NT2/D1 (cell line): Measurements from ENCODE around the gene ZNF692.

Source experiments
- DNase-seq: peaks from one replicate; pipeline ENCODE4 v3.0.0-alpha.2; 2011; ENCODE audit warnings: low read depth, low spot score
- H3K27me3 ChIP-seq: 2 replicates; pipeline ENCODE4 v1.6.0; 2011; ENCODE audit warnings: mild to moderate bottlenecking; ENCODE audit not compliant: insufficient read length, insufficient read depth
- H3K36me3 ChIP-seq: 2 replicates; pipeline ENCODE4 v1.6.1; 2011; ENCODE audit warnings: mild to moderate bottlenecking, low read length, mixed read lengths; ENCODE audit not compliant: insufficient read depth, insufficient read length
- H3K4me1 ChIP-seq: 2 replicates; pipeline ENCODE4 v1.5.1; 2011; ENCODE audit not compliant: insufficient read depth, insufficient read length
- H3K4me3 ChIP-seq: 2 replicates; pipeline ENCODE4 v1.5.1; 2011; ENCODE audit warnings: low read depth; ENCODE audit not compliant: insufficient read length
- H3K9ac ChIP-seq: 2 replicates; pipeline ENCODE4 v1.6.0; 2011; ENCODE audit warnings: low read depth; ENCODE audit not compliant: insufficient read length
- H3K9me3 ChIP-seq: 2 replicates; pipeline ENCODE4 v1.5.1; 2011; ENCODE audit warnings: mild to moderate bottlenecking, low read length; ENCODE audit not compliant: insufficient read depth
- SUZ12 ChIP-seq: IDR thresholded peaks from 2 replicates; pipeline ENCODE4 v1.6.1; 2011; ENCODE audit not compliant: insufficient read length, insufficient read depth; ENCODE audit errors: extremely low read depth
- YY1 ChIP-seq: IDR thresholded peaks from 2 replicates; pipeline ENCODE4 v1.6.1; 2011; ENCODE audit not compliant: insufficient read length, insufficient read depth
- ZNF274 ChIP-seq: IDR thresholded peaks from 2 replicates; pipeline ENCODE4 v1.6.1; 2011; ENCODE audit warnings: mild to moderate bottlenecking, low read depth, low read length

ZNF692 gene

DNA sequence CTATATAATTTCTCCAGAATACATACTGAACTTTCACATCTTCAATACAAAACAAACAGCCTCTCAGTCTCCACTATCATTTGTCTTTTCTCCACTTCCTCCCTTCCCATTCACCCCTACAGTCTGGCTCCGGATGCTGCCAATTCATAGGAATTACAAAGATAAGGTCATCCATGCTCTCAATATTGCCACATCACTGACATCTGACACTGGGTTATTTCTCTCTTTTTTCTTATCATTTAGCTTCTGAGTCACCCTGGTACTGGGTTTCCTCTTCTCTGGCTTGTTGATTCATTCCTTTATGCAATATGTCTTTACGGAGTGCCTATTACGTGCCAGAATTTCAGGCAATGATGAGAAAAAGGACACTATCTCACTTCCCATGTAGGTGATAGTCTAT lies 30.0 kb downstream of the ZNF692 start:
- TF ChIP-seq YY1 (no peak), SUZ12 (no peak), ZNF274 (no peak)
- Histone ChIP-seq H3K27me3 (no peaks in the 10 kb centered on the region), H3K9me3 (0 out of 2 replicates have a peak, but pooled peaks cover 5% of the 10 kb centered on the region), H3K36me3 (peaks cover 13% of the 10 kb centered on the region), H3K9ac (no peak overlapping the region), H3K4me3 (no peak overlapping the region), H3K4me1 (peaks cover 2% of the 10 kb centered on the region)
- no peak for DNase-seq

DNA sequence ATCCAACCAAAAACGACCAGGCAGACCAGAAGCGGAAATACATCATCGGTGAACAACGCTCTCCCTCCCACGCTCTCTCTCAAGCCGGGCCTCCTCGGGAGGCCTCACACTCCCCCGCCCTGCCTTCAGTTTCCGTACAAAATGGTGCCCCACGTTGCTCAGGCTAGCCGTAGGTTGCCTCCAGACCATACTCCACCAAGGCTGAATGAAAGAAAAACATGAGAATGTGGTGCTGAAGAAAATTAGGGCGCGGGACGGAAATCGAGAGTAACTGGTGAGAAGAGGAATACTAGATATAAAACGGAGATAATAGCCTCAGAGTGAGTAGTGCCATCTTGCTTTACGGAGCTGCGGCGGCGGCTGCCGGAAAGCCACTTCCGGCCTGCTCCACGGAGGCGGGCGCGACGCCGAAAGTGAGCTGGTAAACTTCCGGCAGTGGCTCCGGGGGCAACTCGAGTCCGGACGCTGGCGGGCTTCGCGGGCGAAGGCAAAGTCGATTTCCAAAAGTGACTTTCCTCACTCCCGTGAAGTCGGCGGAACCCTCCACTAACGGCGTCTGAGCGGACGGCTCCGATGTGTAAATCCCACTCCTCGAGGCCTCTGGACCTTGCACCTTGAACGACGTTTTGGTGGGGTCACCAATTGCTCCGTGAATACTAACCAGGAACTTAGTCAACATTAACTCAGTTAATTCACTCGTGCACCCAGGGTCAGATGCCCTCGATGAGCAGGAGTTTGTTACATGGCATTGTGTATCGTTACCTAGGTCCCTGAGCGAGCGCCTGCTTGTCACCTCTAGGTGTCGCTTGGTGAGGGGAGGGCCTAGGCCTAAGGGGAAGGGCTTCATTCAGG lies 32.8 kb downstream of the ZNF692 start, which contains the start of gene SH3BP5L:
Gene SH3BP5L, minus strand, starts transcription at position 7 of the 852 bp plus-strand sequence. CDS start 980 bp downstream, outside the sequence.
- Histone ChIP-seq H3K4me1 (peaks cover 2% of the 10 kb centered on the region), H3K9ac (peak within 1 kb of the TSS; percentile 93), H3K36me3 (peaks cover 38% of the 10 kb centered on the region), H3K27me3 (no peaks in the 10 kb centered on the region), H3K4me3 (peak within 1 kb of the TSS; percentile 95), H3K9me3 (0 out of 2 replicates have a peak, but pooled peaks cover 4% of the 10 kb centered on the region)
- TF ChIP-seq SUZ12, result no peak
- TF ChIP-seq YY1, result peak; percentile 97
- no peak for TF ChIP-seq ZNF274
- peak; percentile 96 for DNase-seq

DNA sequence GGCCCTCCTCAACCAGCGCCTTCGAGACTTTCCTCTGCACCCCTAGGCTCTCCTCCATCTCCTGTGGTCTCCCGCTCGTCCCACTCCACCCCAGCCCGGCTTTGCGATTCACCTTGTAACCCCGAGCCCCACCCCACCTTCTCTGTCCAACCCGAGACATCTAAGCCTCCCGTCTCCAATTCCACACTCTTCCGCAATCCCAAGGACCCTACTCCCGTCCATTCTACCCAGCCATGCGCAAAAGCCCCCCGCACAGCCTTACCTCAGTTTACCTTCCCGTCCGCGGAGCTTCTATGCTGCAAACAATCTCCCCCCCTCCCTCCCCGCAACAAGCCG lies 33.3 kb downstream of the ZNF692 start:
- Histone ChIP-seq H3K36me3 (peaks cover 44% of the 10 kb centered on the region), H3K27me3 (no peaks in the 10 kb centered on the region), H3K4me1 (peaks cover 2% of the 10 kb centered on the region), H3K9ac (peak overlapping the region; percentile 93), H3K4me3 (peak overlapping the region; percentile 95), H3K9me3 (no peaks in the 10 kb centered on the region)
- TF ChIP-seq YY1, result no peak
- TF ChIP-seq SUZ12, result no peak
- TF ChIP-seq ZNF274, result no peak
- no peak for DNase-seq

- Histone ChIP-seq H3K4me3 (peak overlapping the region; percentile 95), H3K9me3 (no peaks in the 10 kb centered on the region), H3K4me1 (peaks cover 2% of the 10 kb centered on the region), H3K36me3 (peaks cover 48% of the 10 kb centered on the region), H3K27me3 (no peaks in the 10 kb centered on the region), H3K9ac (peak overlapping the region; percentile 93)
- TF ChIP-seq YY1, result no peak
- DNase-seq, result no peak
Observed at GRCh38 chr1:248825136-248825535, 33.7 kb downstream of the ZNF692 start.

DNA sequence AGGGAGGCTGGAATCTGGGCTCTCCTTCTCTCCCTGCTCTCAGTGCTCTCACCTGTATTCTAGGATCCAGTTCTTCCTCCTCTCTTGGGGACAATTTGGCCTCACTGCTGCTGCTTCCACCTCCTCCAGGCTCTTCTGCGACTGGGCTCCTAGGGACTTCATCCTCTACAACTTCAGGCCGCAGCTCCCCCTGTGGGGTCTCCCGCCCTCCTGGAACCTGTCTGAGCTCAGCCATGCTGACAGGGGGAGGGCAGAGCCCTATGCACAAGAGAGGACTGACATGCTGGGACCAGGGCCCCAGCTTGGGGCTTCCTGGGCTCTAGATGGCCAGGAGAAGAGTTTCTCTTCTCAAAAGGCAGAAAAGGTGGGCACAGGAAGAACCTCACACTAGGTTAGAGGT lies 34.2 kb downstream of the ZNF692 start:
- no peaks in the 10 kb centered on the region for H3K27me3 ChIP-seq
- H3K4me1 ChIP-seq, result peaks cover 2% of the 10 kb centered on the region
- peak overlapping the region; percentile 95 for H3K4me3 ChIP-seq
- DNase-seq, result no peak
- H3K36me3 ChIP-seq, result peaks cover 51% of the 10 kb centered on the region
- H3K9ac ChIP-seq, result peak overlapping the region; percentile 93
- no peaks in the 10 kb centered on the region for H3K9me3 ChIP-seq
- TF ChIP-seq YY1, result no peak

DNA sequence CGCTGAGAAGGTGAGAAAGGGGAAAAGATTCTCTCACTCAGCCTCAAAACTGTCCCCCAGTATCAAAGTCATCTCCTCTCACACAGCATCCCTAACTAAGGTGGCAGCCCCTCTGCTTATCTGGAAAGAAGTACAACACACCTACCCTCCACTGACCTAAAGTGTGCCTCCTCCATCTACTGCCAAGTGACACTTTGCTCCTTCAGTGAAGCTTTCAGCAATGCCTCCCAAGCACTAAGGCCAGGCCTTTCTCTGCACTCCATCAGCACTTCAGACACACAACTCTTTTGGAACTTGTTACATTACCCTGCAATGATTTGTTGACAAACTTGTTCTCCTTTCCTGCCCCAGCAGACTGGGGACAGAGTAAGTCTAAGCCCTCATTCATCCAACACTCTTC lies 34.6 kb downstream of the ZNF692 start:
- Histone ChIP-seq H3K36me3 (peaks cover 51% of the 10 kb centered on the region), H3K4me3 (peak overlapping the region; percentile 95), H3K9ac (peak overlapping the region; percentile 43), H3K27me3 (no peaks in the 10 kb centered on the region), H3K4me1 (peaks cover 2% of the 10 kb centered on the region), H3K9me3 (no peaks in the 10 kb centered on the region)
- DNase-seq, result no peak
- TF ChIP-seq ZNF274, result no peak
- TF ChIP-seq SUZ12, result no peak
- TF ChIP-seq YY1, result no peak

GRCh38 chr1:248823517-248824001 lies 35.3 kb downstream of the ZNF692 start:
- no peak for DNase-seq
- Histone ChIP-seq H3K4me1 (peaks cover 2% of the 10 kb centered on the region), H3K27me3 (no peaks in the 10 kb centered on the region), H3K4me3 (no peak overlapping the region), H3K36me3 (peaks cover 57% of the 10 kb centered on the region), H3K9ac (no peak overlapping the region), H3K9me3 (no peaks in the 10 kb centered on the region)
- TF ChIP-seq YY1 (no peak), SUZ12 (no peak), ZNF274 (no peak)
